ENCODE results near the gene LRMDA. TPM values are rescaled to one million over a fixed set of nuclear protein-coding genes. Genes with fewer than 3 reads are reported as not detected.

LRMDA gene
- total and polyA plus RNA-seq, 2 donors (not counting 3 experiments of a cell fraction or from before 2014, with no cell fraction given), result 9.7 to 18.0 TPM

GRCh38 chr10:76436981-76437380, 1005.6 kb downstream of the LRMDA start:
- H3K36me3 ChIP-seq (ENCODE audit: control insufficient read depth in 2 of 2, extremely low read depth in 1 of 2, insufficient read depth in 2 of 2, low read length in 2 of 2), result no peaks in the 10 kb centered on the region
- no peaks in the 10 kb centered on the region for H3K9me1 ChIP-seq (replicated peaks; ENCODE audit: control insufficient read depth, extremely low read depth, insufficient read depth, low read length)
- no peak overlapping the region for H3K27ac ChIP-seq (ENCODE audit: insufficient read depth, low read depth, low read length)
- FAIRE-seq, result no peak
- no peak for TF ChIP-seq POLR2A (IDR thresholded peaks at IDR 0.05; ENCODE audit: low read depth, low read length)
- no peak for TF ChIP-seq JUN (IDR thresholded peaks at IDR 0.05; ENCODE audit: borderline replicate concordance, insufficient read depth, insufficient read length, low read depth)
- TF ChIP-seq POLR2AphosphoS5 (IDR thresholded peaks at IDR 0.05; ENCODE audit: insufficient read depth, low read depth, low read length), result no peak
- no peak for TF ChIP-seq EZH2 (IDR thresholded peaks at IDR 0.05; ENCODE audit: borderline replicate concordance, low read depth, low read length, severe bottlenecking)
- TF ChIP-seq GATA2 (IDR thresholded peaks at IDR 0.05; ENCODE audit: insufficient read depth, insufficient read length, low read depth, low read length), result no peak
- no peak for TF ChIP-seq CTCF (IDR thresholded peaks at IDR 0.05; ENCODE audit: extremely low read depth in 1 of 2, insufficient read depth in 1 of 2, low read depth in 1 of 2, low read length in 2 of 2)
- no peak for TF ChIP-seq FOS (IDR thresholded peaks at IDR 0.05; ENCODE audit: borderline replicate concordance, insufficient read depth, low read length)
- no peak for TF ChIP-seq MAX (IDR thresholded peaks at IDR 0.05; ENCODE audit: insufficient read depth, insufficient read length)
- no peak for TF ChIP-seq MYC (IDR thresholded peaks at IDR 0.05; ENCODE audit: low read depth, low read length)
- no peaks in the 10 kb centered on the region for H3K79me2 ChIP-seq (ENCODE audit: control insufficient read depth, insufficient read depth, low read length)
- H3K4me3 ChIP-seq (replicated peaks in 1 of 3; ENCODE audit: insufficient read depth in 1 of 3, low read depth in 1 of 3, low read length in 3 of 3), result no peak overlapping the region
- dilution Hi-C loops (cut with MboI; ENCODE audit: extremely low pct_ligation_motif_present, low sequenced_read_pairs) (no loop called here), intact Hi-C loops (cut with micrococcal nuclease) (no loop called here)
- no peak overlapping the region for H2AFZ ChIP-seq (ENCODE audit: low read depth, low read length)
- BruUV-seq (replicated peaks), result no TSS peak
- H3K4me2 ChIP-seq (ENCODE audit: insufficient read depth, low read length), result no peak overlapping the region
- H4K20me1 ChIP-seq (replicated peaks; ENCODE audit: control insufficient read depth, extremely low read depth, insufficient read depth, low read length), result no peaks in the 10 kb centered on the region
- DNase-seq (ENCODE audit: low read depth, low spot score), result no peak
- CTCF ChIA-PET, result no interaction called here
- no peaks in the 10 kb centered on the region for H3K4me1 ChIP-seq (ENCODE audit: control insufficient read depth, extremely low read depth, insufficient read depth, low read length)
- POLR2A ChIA-PET, result no interaction called here
- no peak overlapping the region for H3K9ac ChIP-seq (replicated peaks; ENCODE audit: extremely low read depth, insufficient read depth, low read length)
- H3K27me3 ChIP-seq (ENCODE audit: control insufficient read depth in 2 of 2, insufficient read depth in 2 of 2, low read length in 2 of 2), result no peaks in the 10 kb centered on the region
- no peaks in the 10 kb centered on the region for H3K9me3 ChIP-seq (replicated peaks; ENCODE audit: control insufficient read depth, insufficient read depth, low read length)
